Kidney (tissue), 14 donors: ENCODE results near the gene ADAM8. TPM values are rescaled to one million over a fixed set of nuclear protein-coding genes. Genes with fewer than 3 reads are reported as not detected.

Experiments used
- DNase-seq, 5 donors: peaks; one replicate each; pipeline ENCODE4 v3.0.0-alpha.2; 2013 to 2020
- FAIRE-seq: peaks from 2 replicates; lab custom pipeline; 2012; peaks lifted over from hg19 to GRCh38; lab: Jason Lieb, UNC
- H3K27ac ChIP-seq, 2 donors: one replicate each; pipeline ENCODE4 v1.7.0; 2013; ENCODE audit warnings: low read depth in 2 of 2, low read length in 2 of 2, inconsistent platforms in 1 of 2
- H3K27me3 ChIP-seq: one replicate; pipeline ENCODE4 v1.7.1; 2013; ENCODE audit warnings: low read length, inconsistent platforms; ENCODE audit not compliant: control insufficient read depth, insufficient read depth
- H3K36me3 ChIP-seq, 3 donors: one replicate each; pipeline versions ENCODE4 v1.7.0 to v1.7.1; 2013; ENCODE audit warnings: low read length in 3 of 3, control low read depth in 1 of 3, inconsistent platforms in 1 of 3; ENCODE audit not compliant: insufficient read depth in 3 of 3, control insufficient read depth in 2 of 3
- H3K4me1 ChIP-seq, 3 donors: one replicate each; pipeline versions ENCODE4 v1.7.0 to v1.7.1; 2013; ENCODE audit warnings: low read length in 3 of 3, inconsistent platforms in 1 of 3, low read depth in 1 of 3; ENCODE audit not compliant: control insufficient read depth in 2 of 3, insufficient read depth in 2 of 3
- H3K4me3 ChIP-seq, 3 donors: one replicate each; pipeline versions ENCODE4 v1.7.0 to v1.8.1; 2013; ENCODE audit warnings: low read length in 3 of 3, control low read depth in 1 of 3, inconsistent platforms in 1 of 3
- H3K9ac ChIP-seq, 3 donors: one replicate each; pipeline versions ENCODE4 v1.7.0 to v1.7.1; 2013; ENCODE audit warnings: low read length in 3 of 3, control low read depth in 1 of 3, inconsistent platforms in 1 of 3
- H3K9me3 ChIP-seq, 3 donors: one replicate each; pipeline versions ENCODE4 v1.7.0 to v1.7.1; 2013; ENCODE audit warnings: low read length in 3 of 3, control low read depth in 1 of 3, inconsistent platforms in 1 of 3; ENCODE audit not compliant: control insufficient read depth in 2 of 3, insufficient read depth in 1 of 3
- intact Hi-C: fragments of 100-400 bp; cut with DNase I; formaldehyde crosslinking; loops from one replicate; pipeline ENCODE4 v1.11.1; 2022
- polyA plus RNA-seq: library from polyadenylated mRNA; stranded (reverse); fragments of 350-450 nt; fragmentation: Illumina TruSeq; extraction: RNeasy Lipid Tissue Mini Kit (QIAGEN cat#74804); gene quantifications from one replicate; pipeline ENCODE4 v1.2.3, GENCODE V29; 2014; ENCODE audit warnings: low read depth, low replicate concordance; ENCODE audit not compliant: insufficient read depth
- total RNA-seq: library from RNA; stranded (reverse); fragmentation: NEBNext Ultra II Directional; extraction: Animal tissue kit (Norgen Biotek cat#: 25700); gene quantifications from one replicate; pipeline ENCODE4 v1.2.1, GENCODE V29; 2021
- TF ChIP-seq, protein P1 (sequence below): IDR thresholded peaks from 3 replicates; pipeline ENCODE4 v1.5.1; 2012; ENCODE audit warnings: mild to moderate bottlenecking, moderate library complexity, borderline replicate concordance; ENCODE audit not compliant: insufficient read depth; ENCODE audit errors: extremely low read depth
- donor health status: control.
- donor health status: control.
- donor health status: control.
- donor health status: control.
- donor health status: control.
- donor health status: DM: yes; HTN: yes; CAD: no.
- donor health status: Normal renal cell carcinoma (clear cell type).

Gene ADAM8
- total and polyA plus RNA-seq, 2 donors from 2014 or later, result 3.4 to 16.6 TPM

DNA sequence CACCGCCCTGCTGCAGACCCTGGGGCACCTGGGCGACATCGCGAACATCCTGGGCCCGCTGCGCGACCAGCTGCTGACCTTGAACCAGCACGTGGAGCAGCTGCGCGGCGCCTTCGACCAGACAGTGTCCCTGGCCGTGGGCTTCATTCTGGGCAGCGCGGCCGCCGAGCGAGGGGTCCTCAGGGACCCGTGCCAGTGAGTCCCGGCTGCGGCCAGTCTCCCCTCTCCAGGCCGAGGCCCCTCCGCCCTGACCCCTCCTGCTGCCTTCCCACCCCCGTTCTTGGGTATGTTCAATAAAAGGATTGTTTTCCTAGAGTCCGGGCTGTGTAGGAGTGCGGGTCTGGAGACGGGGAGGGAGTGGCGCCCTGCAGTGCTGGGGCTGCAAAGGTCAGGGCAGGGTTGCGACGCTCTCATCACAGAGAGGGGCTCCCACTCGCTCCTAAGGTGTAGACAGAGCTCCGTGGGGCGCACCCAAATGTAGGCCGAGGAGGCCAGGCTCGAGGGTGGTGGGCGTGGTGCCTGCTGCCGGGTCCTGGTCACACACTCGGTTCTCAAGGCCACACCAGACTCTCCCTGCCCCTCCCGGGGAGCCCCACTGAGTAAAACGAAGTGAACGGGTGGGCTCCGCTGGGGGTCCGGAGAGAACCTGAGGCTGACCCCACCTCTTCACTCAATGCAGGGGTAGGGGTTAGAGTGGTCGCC, 45.3 kb downstream of the ADAM8 start:
- H3K36me3 ChIP-seq, result no peaks in the 10 kb centered on the region
- H3K4me1 ChIP-seq, result no peaks in the 10 kb centered on the region
- DNase-seq (peak in 2 of 5 donors; percentile 61 to 71), FAIRE-seq (no peak)
- no peak overlapping the region for H3K27ac ChIP-seq
- no peak overlapping the region for H3K9ac ChIP-seq
- H3K9me3 ChIP-seq, result no peaks in the 10 kb centered on the region
- peaks cover 29% of the 10 kb centered on the region for H3K27me3 ChIP-seq
- no peak overlapping the region for H3K4me3 ChIP-seq
- TF ChIP-seq, protein P1, sequence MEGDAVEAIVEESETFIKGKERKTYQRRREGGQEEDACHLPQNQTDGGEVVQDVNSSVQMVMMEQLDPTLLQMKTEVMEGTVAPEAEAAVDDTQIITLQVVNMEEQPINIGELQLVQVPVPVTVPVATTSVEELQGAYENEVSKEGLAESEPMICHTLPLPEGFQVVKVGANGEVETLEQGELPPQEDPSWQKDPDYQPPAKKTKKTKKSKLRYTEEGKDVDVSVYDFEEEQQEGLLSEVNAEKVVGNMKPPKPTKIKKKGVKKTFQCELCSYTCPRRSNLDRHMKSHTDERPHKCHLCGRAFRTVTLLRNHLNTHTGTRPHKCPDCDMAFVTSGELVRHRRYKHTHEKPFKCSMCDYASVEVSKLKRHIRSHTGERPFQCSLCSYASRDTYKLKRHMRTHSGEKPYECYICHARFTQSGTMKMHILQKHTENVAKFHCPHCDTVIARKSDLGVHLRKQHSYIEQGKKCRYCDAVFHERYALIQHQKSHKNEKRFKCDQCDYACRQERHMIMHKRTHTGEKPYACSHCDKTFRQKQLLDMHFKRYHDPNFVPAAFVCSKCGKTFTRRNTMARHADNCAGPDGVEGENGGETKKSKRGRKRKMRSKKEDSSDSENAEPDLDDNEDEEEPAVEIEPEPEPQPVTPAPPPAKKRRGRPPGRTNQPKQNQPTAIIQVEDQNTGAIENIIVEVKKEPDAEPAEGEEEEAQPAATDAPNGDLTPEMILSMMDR, result no peak
- intact Hi-C loops, result no loop called here

DNA sequence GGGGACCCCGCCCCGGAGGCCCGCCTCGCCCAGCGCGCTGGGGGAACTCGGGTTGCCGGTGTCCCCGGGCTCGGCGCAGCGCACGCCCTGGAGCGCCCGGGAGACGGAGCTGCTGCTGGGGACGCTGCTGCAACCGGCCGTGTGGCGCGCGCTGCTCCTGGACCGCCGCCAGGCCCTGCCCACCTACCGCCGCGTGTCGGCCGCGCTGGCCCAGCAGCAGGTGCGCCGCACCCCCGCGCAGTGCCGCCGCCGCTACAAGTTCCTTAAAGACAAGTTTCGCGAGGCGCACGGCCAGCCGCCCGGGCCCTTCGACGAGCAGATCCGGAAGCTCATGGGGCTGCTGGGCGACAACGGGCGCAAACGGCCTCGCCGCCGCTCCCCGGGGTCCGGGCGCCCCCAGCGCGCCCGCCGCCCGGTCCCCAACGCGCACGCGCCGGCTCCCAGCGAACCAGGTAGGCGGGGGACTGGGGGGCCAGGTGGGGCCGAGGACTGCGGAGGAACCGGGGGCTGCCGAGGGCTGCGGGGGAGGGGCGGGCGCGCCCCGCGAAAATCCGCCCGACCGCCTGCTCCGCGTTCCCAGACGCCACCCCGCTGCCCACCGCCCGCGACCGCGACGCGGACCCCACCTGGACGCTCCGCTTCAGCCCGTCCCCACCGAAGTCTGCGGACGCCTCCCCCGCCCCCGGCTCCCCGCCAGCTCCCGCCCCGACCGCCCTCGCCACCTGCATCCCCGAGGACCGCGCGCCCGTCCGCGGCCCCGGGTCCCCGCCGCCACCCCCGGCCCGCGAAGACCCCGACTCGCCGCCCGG, 46.1 kb downstream of the ADAM8 start:
- H3K27ac ChIP-seq, result no peak overlapping the region
- TF ChIP-seq, protein P1, result no peak
- H3K9ac ChIP-seq, result no peak overlapping the region
- no peaks in the 10 kb centered on the region for H3K4me1 ChIP-seq
- H3K27me3 ChIP-seq, result peaks cover 26% of the 10 kb centered on the region
- intact Hi-C loops, result no loop called here
- FAIRE-seq (no peak), DNase-seq (peak in 4 of 5 donors; percentile 65 to 79 (median 74))
- H3K36me3 ChIP-seq, result no peaks in the 10 kb centered on the region
- no peak overlapping the region for H3K4me3 ChIP-seq
- no peaks in the 10 kb centered on the region for H3K9me3 ChIP-seq

DNA sequence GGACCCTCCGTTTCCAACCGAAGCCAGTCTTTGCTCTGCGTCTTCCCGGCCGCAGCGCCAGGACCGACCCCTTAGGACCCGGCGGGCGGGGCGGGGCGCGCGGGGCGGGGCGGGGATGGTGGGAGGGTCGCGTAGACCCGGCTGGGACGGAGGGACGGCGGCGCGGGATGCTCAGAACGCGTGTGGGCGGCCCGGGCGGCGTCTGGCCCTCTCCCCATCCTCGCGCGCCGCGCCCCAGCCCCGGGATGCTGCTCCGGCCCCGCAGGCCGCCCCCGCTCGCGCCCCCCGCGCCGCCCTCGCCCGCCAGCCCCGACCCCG, 46.7 kb downstream of the ADAM8 start, which contains the start of gene UTF1:
Gene UTF1, plus strand, starts transcription at position 174 of the 318 bp plus-strand sequence. Its CDS starts 72 bp downstream, at position 246.
- no peaks in the 10 kb centered on the region for H3K36me3 ChIP-seq
- TF ChIP-seq, protein P1, result no peak
- no peak within 1 kb of the TSS for H3K27ac ChIP-seq
- no peaks in the 10 kb centered on the region for H3K4me1 ChIP-seq
- no peak within 1 kb of the TSS for H3K9ac ChIP-seq
- DNase-seq (peak in 1 of 5 donors; percentile 69), FAIRE-seq (no peak)
- H3K4me3 ChIP-seq, result no peak within 1 kb of the TSS
- intact Hi-C loops, result no loop called here
- H3K9me3 ChIP-seq, result no peaks in the 10 kb centered on the region
- H3K27me3 ChIP-seq, result peaks cover 26% of the 10 kb centered on the region
